Measurements from ENCODE around the gene CASP8AP2.
"Not testable (repeated sequence)": the region's sequence is repeated elsewhere in the genome, so short reads cannot be mapped to it uniquely, and the experiment has no call there.

Gene CASP8AP2

DNA sequence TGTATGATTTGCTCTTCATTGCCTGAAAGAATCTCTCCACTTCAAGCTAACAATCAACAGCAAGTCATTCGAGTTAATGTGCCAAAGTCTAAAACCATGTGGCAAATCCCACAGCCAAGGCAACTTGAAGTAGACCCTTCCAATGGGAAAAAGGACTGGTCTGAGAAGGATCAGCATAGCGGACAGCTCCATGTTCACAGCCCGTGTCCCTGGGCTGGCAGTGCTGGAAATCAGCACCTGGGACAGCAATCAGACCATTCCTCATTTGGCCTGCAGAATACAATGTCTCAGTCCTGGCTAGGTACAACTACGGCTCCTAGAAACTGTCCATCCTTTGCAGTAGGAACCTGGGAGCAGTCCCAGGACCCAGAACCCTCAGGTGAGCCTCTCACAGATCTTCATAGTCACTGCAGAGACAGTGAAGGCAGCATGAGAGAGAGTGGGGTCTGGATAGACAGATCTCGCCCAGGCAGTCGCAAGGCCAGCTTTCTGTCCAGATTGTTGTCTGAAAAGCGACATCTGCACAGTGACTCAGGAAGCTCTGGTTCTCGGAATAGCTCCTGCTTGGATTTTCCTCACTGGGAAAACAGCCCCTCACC, 65.7 kb downstream of the CASP8AP2 start:
- TF ChIP-seq, protein P1, sequence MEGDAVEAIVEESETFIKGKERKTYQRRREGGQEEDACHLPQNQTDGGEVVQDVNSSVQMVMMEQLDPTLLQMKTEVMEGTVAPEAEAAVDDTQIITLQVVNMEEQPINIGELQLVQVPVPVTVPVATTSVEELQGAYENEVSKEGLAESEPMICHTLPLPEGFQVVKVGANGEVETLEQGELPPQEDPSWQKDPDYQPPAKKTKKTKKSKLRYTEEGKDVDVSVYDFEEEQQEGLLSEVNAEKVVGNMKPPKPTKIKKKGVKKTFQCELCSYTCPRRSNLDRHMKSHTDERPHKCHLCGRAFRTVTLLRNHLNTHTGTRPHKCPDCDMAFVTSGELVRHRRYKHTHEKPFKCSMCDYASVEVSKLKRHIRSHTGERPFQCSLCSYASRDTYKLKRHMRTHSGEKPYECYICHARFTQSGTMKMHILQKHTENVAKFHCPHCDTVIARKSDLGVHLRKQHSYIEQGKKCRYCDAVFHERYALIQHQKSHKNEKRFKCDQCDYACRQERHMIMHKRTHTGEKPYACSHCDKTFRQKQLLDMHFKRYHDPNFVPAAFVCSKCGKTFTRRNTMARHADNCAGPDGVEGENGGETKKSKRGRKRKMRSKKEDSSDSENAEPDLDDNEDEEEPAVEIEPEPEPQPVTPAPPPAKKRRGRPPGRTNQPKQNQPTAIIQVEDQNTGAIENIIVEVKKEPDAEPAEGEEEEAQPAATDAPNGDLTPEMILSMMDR (IDR thresholded peaks at IDR 0.05; ENCODE audit: insufficient read depth, low read depth, low read length, missing control alignments), result no peak
- no peak for DNase-seq (ENCODE audit: low read depth)
- no peak overlapping the region for H3K4me3 ChIP-seq (ENCODE audit: low read depth, low read length)

DNA sequence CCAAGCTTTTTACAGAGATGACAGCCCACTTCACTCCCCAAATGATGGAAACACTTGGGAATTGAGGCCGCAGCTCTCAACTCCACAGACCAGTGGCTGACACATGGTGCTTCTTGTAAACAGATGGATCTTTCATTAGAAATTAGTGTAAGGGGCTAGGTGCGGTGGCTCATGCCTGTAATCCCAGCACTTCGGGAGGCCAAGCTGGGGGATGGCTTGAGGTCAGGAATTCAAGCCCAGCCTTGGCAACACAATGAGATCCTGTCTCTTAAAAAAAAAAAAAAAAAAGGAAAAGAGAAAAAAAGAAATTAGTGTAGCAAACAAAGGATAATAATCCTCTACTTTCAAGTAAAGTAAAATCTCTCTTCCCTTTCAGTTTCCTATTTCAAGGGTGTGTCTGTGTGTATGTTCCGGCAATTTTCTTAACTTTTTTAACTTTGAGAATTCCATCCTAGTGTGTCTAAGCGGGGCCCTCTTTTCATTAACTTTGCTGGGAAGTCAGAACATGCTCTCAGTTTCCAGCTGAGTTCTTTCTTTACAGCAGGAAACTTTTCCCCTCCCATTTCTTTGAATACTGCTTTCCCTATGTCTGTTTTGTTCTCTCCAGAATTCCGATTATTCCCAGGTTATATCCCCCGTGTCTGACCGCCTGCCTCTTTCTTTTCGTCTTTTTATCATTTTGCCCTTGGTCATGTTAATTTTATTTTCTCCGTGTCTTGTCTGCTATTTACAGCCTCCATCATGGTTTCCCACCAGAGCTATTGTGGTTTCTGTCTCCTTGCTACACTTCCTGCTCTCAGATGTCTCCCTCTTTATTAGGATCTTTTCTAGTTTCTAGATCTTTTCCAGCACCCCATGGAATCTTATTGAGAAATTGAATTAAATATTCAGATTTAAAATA, 80.6 kb downstream of the CASP8AP2 start:
- DNase-seq (ENCODE audit: low read depth), result not testable (repeated sequence)

DNA sequence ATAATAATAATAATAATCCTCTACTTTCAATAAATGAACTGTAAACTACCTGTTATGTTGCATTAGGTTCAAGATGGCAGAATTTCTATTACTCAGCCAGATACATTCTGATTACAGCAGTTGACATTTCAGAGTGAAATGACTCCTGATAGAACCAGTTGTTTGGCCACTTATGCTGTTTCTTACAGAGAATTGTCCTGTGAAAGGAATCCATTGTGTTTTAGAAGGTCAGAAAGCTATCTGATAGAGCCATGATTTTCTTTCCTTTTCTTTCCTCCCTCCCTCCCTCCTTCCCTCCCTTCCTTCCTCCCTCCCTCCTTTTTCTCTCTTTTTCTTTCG, 81.2 kb downstream of the CASP8AP2 start:
- TF ChIP-seq, protein P1 (IDR thresholded peaks at IDR 0.05; ENCODE audit: insufficient read depth, low read depth, low read length, missing control alignments), result no peak
- no peak for DNase-seq (ENCODE audit: low read depth)
- H3K4me3 ChIP-seq (ENCODE audit: low read depth, low read length), result no peak overlapping the region

More for the DNA sequence above, 80.6 kb downstream of the CASP8AP2 start:
- not testable (repeated sequence) for H3K4me3 ChIP-seq (ENCODE audit: low read depth, low read length)

DNA sequence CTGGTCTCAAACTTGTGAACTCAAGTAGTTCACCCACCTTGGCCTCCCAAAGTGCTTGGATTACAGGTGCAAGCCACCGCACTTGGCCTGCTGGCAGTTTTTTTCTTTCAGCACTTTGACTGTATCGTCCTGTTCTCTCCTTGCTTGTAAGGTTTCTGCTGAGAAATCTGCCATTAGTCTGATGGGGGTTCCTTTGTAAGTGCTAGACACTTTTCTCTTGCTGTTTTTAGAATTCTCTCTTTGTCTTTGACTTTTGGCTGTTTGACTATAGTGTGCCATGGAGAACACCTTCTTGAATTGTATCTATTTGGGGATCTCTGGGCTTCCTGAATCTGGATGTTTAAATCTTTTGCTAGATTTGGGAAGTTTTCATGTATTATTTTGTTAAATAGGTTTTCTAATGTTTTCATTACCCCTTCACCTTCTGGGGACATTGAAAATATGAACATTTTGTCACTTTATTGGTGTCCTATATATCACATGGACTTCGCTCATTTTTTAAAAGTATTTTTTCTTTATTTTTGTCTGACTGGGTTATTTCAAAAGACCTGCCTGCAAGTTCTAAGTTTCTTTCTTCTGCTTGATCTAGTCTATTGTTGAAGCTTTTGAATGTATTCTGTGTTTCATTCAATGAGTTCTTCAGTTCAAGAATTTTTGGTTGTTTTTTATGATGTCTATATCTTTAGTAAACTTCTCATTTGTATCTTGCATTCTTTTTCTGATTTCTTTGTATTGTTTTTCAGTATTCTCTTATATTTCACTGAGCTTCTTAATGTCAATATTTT, 86.6 kb downstream of the CASP8AP2 start:
- no peak overlapping the region for H3K4me3 ChIP-seq (ENCODE audit: low read depth, low read length)
- no peak for DNase-seq (ENCODE audit: low read depth)
- TF ChIP-seq, protein P1 (IDR thresholded peaks at IDR 0.05; ENCODE audit: insufficient read depth, low read depth, low read length, missing control alignments), result no peak

DNA sequence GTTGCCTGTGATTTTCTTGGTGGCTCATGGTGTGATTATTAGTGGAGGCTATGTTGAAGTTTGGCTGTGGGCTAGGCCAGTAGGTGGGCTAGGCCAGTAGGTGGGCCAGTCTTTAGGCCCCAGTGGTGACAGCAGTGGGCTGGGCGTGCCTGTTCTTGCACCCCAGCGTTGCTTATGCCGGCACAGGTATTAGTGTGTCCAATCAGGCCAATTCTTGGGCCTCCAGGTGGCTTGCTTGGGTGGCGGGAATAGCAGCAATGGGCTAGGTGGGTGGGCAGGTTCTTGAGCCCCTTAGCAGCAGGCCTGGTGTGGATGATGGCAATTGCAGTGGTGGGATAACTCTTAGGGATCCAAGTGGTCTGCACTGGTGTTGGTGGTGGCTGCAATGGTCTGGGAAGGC, 87.5 kb downstream of the CASP8AP2 start:
- TF ChIP-seq, protein P1 (IDR thresholded peaks at IDR 0.05; ENCODE audit: insufficient read depth, low read depth, low read length, missing control alignments), result no peak
- DNase-seq (ENCODE audit: low read depth), result no peak
- no peak overlapping the region for H3K4me3 ChIP-seq (ENCODE audit: low read depth, low read length)

DNA sequence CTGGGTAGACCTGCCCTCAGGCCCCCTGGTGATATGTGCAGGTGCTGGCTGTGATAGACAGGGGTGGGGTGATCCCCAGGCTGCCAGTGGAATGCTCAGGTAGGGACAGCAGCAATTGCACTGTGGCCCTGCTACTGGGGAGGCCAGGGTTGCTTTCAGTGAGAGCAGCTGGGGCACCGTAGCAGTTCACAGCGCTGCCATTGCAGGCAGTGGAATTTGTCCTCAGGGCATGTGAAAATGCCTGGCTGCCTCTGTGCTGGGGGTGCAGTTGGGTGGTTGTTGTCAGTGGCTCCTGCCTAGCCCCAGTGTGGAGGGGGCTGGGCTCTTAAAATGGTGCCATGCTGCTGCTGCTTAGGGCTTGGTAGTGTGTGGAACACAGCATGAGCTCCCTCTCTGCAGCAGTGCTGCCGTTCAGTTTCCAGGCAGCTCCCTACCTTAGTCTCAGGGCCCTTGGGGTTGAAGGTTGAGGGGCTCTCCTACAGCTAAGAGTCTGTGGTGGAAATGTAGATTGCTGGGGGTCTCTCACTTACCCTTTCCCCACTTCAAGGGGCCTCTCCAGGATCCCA, 88.2 kb downstream of the CASP8AP2 start:
- DNase-seq (ENCODE audit: low read depth), result no peak

More for the DNA sequence above, 88.2 kb downstream of the CASP8AP2 start:
- H3K4me3 ChIP-seq (ENCODE audit: low read depth, low read length), result no peak overlapping the region
- TF ChIP-seq, protein P1 (IDR thresholded peaks at IDR 0.05; ENCODE audit: insufficient read depth, low read depth, low read length, missing control alignments), result no peak

Measured in GM12865 (cell line).